ENCODE data around the gene INTU. TPM values are rescaled to one million over a fixed set of nuclear protein-coding genes. Genes with fewer than 3 reads are reported as not detected.

The INTU gene
- total RNA-seq, 1 experiment from 2014 or later: 2.0 TPM

DNA sequence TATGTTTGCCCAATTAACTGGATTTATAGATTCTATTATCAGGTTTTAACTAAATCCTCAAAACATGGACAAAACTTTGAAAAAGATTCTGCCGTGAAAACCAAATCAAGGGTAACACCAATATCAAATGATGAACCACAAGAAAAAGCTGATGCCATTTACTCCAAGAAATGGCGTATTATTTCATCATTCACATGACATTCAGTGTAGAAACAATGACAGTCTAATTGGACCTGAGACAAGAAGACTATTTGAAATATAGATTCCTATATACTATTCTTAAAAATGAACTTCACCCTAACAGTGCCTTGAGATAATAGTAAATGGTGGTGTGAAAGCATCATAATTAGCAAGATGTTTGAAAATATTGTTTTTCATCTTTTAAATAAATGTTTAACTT lies 102.2 kb downstream of the INTU start:
- TF ChIP-seq, protein P1, sequence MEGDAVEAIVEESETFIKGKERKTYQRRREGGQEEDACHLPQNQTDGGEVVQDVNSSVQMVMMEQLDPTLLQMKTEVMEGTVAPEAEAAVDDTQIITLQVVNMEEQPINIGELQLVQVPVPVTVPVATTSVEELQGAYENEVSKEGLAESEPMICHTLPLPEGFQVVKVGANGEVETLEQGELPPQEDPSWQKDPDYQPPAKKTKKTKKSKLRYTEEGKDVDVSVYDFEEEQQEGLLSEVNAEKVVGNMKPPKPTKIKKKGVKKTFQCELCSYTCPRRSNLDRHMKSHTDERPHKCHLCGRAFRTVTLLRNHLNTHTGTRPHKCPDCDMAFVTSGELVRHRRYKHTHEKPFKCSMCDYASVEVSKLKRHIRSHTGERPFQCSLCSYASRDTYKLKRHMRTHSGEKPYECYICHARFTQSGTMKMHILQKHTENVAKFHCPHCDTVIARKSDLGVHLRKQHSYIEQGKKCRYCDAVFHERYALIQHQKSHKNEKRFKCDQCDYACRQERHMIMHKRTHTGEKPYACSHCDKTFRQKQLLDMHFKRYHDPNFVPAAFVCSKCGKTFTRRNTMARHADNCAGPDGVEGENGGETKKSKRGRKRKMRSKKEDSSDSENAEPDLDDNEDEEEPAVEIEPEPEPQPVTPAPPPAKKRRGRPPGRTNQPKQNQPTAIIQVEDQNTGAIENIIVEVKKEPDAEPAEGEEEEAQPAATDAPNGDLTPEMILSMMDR (IDR thresholded peaks at IDR 0.05; ENCODE audit: insufficient read depth in 1 of 2, low read depth in 1 of 2, low read length in 1 of 2, severe bottlenecking in 1 of 2, unreplicated experiment in 1 of 2): no peak
- Histone ChIP-seq H3K9me3 (no peaks in the 10 kb centered on the region), H3K4me3 (ENCODE audit: low read depth, low read length) (no peak overlapping the region), H3K4me1 (no peaks in the 10 kb centered on the region), H3K27me3 (replicated peaks; ENCODE audit: control insufficient read depth, insufficient read depth, low read length) (no peaks in the 10 kb centered on the region), H3K36me3 (ENCODE audit: control insufficient read depth, insufficient read depth, low read length) (no peaks in the 10 kb centered on the region)
- Mint-ChIP-seq H3K4me1 (ENCODE audit: low read depth, unreplicated experiment) (no peaks in the 10 kb centered on the region), H3K27me3 (ENCODE audit: insufficient read depth, unreplicated experiment) (no peaks in the 10 kb centered on the region), H3K36me3 (ENCODE audit: insufficient read depth, unreplicated experiment) (no peaks in the 10 kb centered on the region), H3K4me3 (ENCODE audit: unreplicated experiment) (no peak overlapping the region), H3K9me3 (ENCODE audit: unreplicated experiment) (no peaks in the 10 kb centered on the region), H3K27ac (ENCODE audit: unreplicated experiment) (no peak overlapping the region)
- POLR2A ChIA-PET: no interaction called here
- CTCF ChIA-PET: no interaction called here
- BruUV-seq (replicated peaks): no TSS peak
- DNase-seq: no peak
- intact Hi-C loops (cut with micrococcal nuclease; ENCODE audit: unreplicated experiment): loop anchor here (5.0 kb wide), 1 partner anchor 113 kb away; no protein-coding TSS in a partner anchor

GRCh38 chr4:127737295-127737694 lies 104.5 kb downstream of the INTU start:
- Mint-ChIP-seq H3K4me1 (ENCODE audit: low read depth, unreplicated experiment) (no peaks in the 10 kb centered on the region), H3K36me3 (ENCODE audit: insufficient read depth, unreplicated experiment) (no peaks in the 10 kb centered on the region), H3K27ac (ENCODE audit: unreplicated experiment) (no peak overlapping the region), H3K4me3 (ENCODE audit: unreplicated experiment) (no peak overlapping the region), H3K27me3 (ENCODE audit: insufficient read depth, unreplicated experiment) (no peaks in the 10 kb centered on the region), H3K9me3 (ENCODE audit: unreplicated experiment) (peaks cover 5% of the 10 kb centered on the region)
- Histone ChIP-seq H3K4me1 (no peaks in the 10 kb centered on the region), H3K4me3 (ENCODE audit: low read depth, low read length) (no peak overlapping the region), H3K27me3 (replicated peaks; ENCODE audit: control insufficient read depth, insufficient read depth, low read length) (no peaks in the 10 kb centered on the region), H3K36me3 (ENCODE audit: control insufficient read depth, insufficient read depth, low read length) (no peaks in the 10 kb centered on the region), H3K9me3 (no peaks in the 10 kb centered on the region)
- CTCF ChIA-PET: no interaction called here
- BruUV-seq (replicated peaks): no TSS peak
- POLR2A ChIA-PET: interaction anchor here (0.6 kb wide), 1 partner anchor 45 kb away, joined by 3 read pairs; the partner anchor contains the start of gene HSPA4L
- intact Hi-C loops (cut with micrococcal nuclease; ENCODE audit: unreplicated experiment): no loop called here
- DNase-seq: no peak
- TF ChIP-seq, protein P1 (IDR thresholded peaks at IDR 0.05; ENCODE audit: insufficient read depth in 1 of 2, low read depth in 1 of 2, low read length in 1 of 2, severe bottlenecking in 1 of 2, unreplicated experiment in 1 of 2): no peak

DNA sequence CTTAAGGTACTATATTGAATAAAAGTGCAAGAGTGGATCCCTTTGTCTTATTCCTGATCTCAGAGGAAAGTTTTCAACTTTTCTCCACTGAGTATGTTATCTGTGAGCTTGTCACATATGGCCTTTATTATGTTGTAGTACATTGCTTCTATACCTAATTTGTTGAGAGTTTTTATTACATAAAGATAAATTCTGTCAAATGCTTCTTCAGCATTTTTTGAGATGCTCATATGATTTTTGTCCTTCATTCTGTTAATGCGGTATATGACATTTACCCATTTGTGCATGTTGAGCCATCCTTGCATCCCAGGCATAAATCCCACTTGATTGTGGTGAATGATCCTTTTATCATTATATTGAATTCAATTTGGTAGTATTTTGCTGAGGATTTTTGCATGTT lies 108.5 kb downstream of the INTU start:
- no peak for DNase-seq
- Histone ChIP-seq H3K27me3 (replicated peaks; ENCODE audit: control insufficient read depth, insufficient read depth, low read length) (no peaks in the 10 kb centered on the region), H3K4me1 (no peaks in the 10 kb centered on the region), H3K36me3 (ENCODE audit: control insufficient read depth, insufficient read depth, low read length) (no peaks in the 10 kb centered on the region), H3K9me3 (no peaks in the 10 kb centered on the region), H3K4me3 (ENCODE audit: low read depth, low read length) (no peak overlapping the region)
- BruUV-seq (replicated peaks): no TSS peak
- CTCF ChIA-PET: no interaction called here
- H3K4me1 Mint-ChIP-seq (ENCODE audit: low read depth, unreplicated experiment): no peaks in the 10 kb centered on the region
- no peak overlapping the region for H3K4me3 Mint-ChIP-seq (ENCODE audit: unreplicated experiment)
- intact Hi-C loops (cut with micrococcal nuclease; ENCODE audit: unreplicated experiment): no loop called here
- H3K36me3 Mint-ChIP-seq (ENCODE audit: insufficient read depth, unreplicated experiment): no peaks in the 10 kb centered on the region
- H3K9me3 Mint-ChIP-seq (ENCODE audit: unreplicated experiment): peaks cover 14% of the 10 kb centered on the region
- POLR2A ChIA-PET: no interaction called here
- peaks cover 5% of the 10 kb centered on the region for H3K27me3 Mint-ChIP-seq (ENCODE audit: insufficient read depth, unreplicated experiment)
- TF ChIP-seq, protein P1 (IDR thresholded peaks at IDR 0.05; ENCODE audit: insufficient read depth in 1 of 2, low read depth in 1 of 2, low read length in 1 of 2, severe bottlenecking in 1 of 2, unreplicated experiment in 1 of 2): no peak
- H3K27ac Mint-ChIP-seq (ENCODE audit: unreplicated experiment): no peak overlapping the region

All from Caco-2 (cell line).